ENCODE data around the gene RAB9A.
"Not testable (repeated sequence)": the region's sequence is repeated elsewhere in the genome, so short reads cannot be mapped to it uniquely, and the experiment has no call there.

DNA sequence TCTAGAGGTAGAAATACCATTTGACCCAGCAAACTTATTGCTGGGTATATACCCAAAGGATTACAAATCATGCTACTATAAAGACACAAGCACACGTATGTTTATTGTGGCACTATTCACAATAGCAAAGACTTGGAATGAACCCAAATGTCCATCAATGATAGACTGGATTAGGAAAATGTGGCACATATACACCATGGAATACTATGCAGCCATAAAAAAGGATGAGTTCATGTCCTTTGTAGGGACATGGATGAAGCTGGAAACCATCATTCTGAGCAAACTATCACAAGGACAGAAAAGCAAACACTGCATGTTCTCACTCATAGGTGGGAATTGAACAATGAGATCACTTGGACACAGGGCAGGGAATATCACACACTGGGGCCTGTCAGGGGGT lies 41.6 kb downstream of the RAB9A start:
- TF ChIP-seq SRF (IDR thresholded peaks at IDR 0.05; ENCODE audit: low read depth, low read length); SIX5 (IDR thresholded peaks at IDR 0.05; ENCODE audit: low read depth, low read length); PHF8 (conservative IDR thresholded peaks at IDR 0.05; ENCODE audit: low read depth, low read length); POLR2AphosphoS5 (IDR thresholded peaks at IDR 0.05; ENCODE audit: low read depth, low read length); BRCA1 (IDR thresholded peaks at IDR 0.05; ENCODE audit: low read depth, low read length); ZNF274 (IDR thresholded peaks at IDR 0.05; ENCODE audit: borderline replicate concordance, extremely low read depth, low read length); CBX8 (IDR thresholded peaks at IDR 0.05; ENCODE audit: borderline replicate concordance, low read depth, low read length); CREB1 (IDR thresholded peaks at IDR 0.05); SP1 (IDR thresholded peaks at IDR 0.05; ENCODE audit: low read depth, low read length); EZH2 (IDR thresholded peaks at IDR 0.05; ENCODE audit: low read depth, low read length, severe bottlenecking); POLR2A (IDR thresholded peaks at IDR 0.05; ENCODE audit: control extremely low read depth in 1 of 2, low read depth in 2 of 2, low read length in 2 of 2): not testable (repeated sequence)
- TF ChIP-seq, protein P1, sequence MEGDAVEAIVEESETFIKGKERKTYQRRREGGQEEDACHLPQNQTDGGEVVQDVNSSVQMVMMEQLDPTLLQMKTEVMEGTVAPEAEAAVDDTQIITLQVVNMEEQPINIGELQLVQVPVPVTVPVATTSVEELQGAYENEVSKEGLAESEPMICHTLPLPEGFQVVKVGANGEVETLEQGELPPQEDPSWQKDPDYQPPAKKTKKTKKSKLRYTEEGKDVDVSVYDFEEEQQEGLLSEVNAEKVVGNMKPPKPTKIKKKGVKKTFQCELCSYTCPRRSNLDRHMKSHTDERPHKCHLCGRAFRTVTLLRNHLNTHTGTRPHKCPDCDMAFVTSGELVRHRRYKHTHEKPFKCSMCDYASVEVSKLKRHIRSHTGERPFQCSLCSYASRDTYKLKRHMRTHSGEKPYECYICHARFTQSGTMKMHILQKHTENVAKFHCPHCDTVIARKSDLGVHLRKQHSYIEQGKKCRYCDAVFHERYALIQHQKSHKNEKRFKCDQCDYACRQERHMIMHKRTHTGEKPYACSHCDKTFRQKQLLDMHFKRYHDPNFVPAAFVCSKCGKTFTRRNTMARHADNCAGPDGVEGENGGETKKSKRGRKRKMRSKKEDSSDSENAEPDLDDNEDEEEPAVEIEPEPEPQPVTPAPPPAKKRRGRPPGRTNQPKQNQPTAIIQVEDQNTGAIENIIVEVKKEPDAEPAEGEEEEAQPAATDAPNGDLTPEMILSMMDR (IDR thresholded peaks at IDR 0.05; ENCODE audit: control extremely low read depth in 1 of 3, insufficient read depth in 1 of 3, low read depth in 1 of 3, low read length in 3 of 3), result not testable (repeated sequence)
- TF ChIP-seq, protein P2, sequence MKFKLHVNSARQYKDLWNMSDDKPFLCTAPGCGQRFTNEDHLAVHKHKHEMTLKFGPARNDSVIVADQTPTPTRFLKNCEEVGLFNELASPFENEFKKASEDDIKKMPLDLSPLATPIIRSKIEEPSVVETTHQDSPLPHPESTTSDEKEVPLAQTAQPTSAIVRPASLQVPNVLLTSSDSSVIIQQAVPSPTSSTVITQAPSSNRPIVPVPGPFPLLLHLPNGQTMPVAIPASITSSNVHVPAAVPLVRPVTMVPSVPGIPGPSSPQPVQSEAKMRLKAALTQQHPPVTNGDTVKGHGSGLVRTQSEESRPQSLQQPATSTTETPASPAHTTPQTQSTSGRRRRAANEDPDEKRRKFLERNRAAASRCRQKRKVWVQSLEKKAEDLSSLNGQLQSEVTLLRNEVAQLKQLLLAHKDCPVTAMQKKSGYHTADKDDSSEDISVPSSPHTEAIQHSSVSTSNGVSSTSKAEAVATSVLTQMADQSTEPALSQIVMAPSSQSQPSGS (IDR thresholded peaks at IDR 0.05; ENCODE audit: low read length), result not testable (repeated sequence)

Data from H1 (cell line).